AG09319 (cell line): ENCODE data around the gene BCAS3.

Experiments used
- DNase-seq: peaks from one replicate; pipeline ENCODE4 v3.0.0-alpha.2; 2010; ENCODE audit warnings: low read depth; ENCODE audit errors: extremely low read depth
- CTCF ChIP-seq: IDR thresholded peaks from 2 replicates; pipeline ENCODE4 v1.5.1; 2011; ENCODE audit warnings: low read depth, mild to moderate bottlenecking, inconsistent platforms, low read length, moderate library complexity

BCAS3 gene

GRCh38 chr17:61312406-61313295 is 635.0 kb downstream of the BCAS3 start:
- no peak for TF ChIP-seq CTCF
- DNase-seq: no peak

GRCh38 chr17:61313461-61314326 is 636.0 kb downstream of the BCAS3 start:
- no peak for TF ChIP-seq CTCF
- no peak for DNase-seq

GRCh38 chr17:61314368-61315078 is 636.9 kb downstream of the BCAS3 start:
- peak; percentile 26 for TF ChIP-seq CTCF
- DNase-seq: no peak

GRCh38 chr17:61316633-61317032 is 639.0 kb downstream of the BCAS3 start:
- no peak for DNase-seq
- TF ChIP-seq CTCF: no peak

GRCh38 chr17:61317779-61318178 is 640.1 kb downstream of the BCAS3 start:
- no peak for TF ChIP-seq CTCF
- DNase-seq: no peak

GRCh38 chr17:61318684-61319098 is 641.0 kb downstream of the BCAS3 start:
- no peak for TF ChIP-seq CTCF
- no peak for DNase-seq
